ENCODE data around the gene ADARB2.
"Not testable (repeated sequence)": the region's sequence is repeated elsewhere in the genome, so short reads cannot be mapped to it uniquely, and the experiment has no call there.

Gene ADARB2

GRCh38 chr10:1341052-1341451, 396.3 kb downstream of the ADARB2 start:
- not testable (repeated sequence) for H3K79me2 ChIP-seq (ENCODE audit: control insufficient read depth, insufficient read depth, low read length, unreplicated experiment); H3K4me3 ChIP-seq (ENCODE audit: low read depth, low read length); H3K36me3 ChIP-seq (ENCODE audit: insufficient read depth, low read length); H3K27ac ChIP-seq (ENCODE audit: low read depth, low read length); H2AFZ ChIP-seq (ENCODE audit: low read length, unreplicated experiment); H3K27me3 ChIP-seq (ENCODE audit: insufficient read depth, low read length); H3K4me1 ChIP-seq (ENCODE audit: control insufficient read depth, insufficient read depth, low read length, unreplicated experiment)

- Histone ChIP-seq H3K36me3 (ENCODE audit: insufficient read depth, low read length) (no peaks in the 10 kb centered on the region), H3K4me1 (ENCODE audit: control insufficient read depth, insufficient read depth, low read length, unreplicated experiment) (no peaks in the 10 kb centered on the region), H3K27ac (ENCODE audit: low read depth, low read length) (no peak overlapping the region), H2AFZ (ENCODE audit: low read length, unreplicated experiment) (no peak overlapping the region), H3K27me3 (ENCODE audit: insufficient read depth, low read length) (no peaks in the 10 kb centered on the region), H3K79me2 (ENCODE audit: control insufficient read depth, insufficient read depth, low read length, unreplicated experiment) (no peaks in the 10 kb centered on the region), H3K4me3 (ENCODE audit: low read depth, low read length) (no peak overlapping the region)
These were observed 397.9 kb downstream of the ADARB2 start for GRCh38 chr10:1339396-1339795.

- H3K4me3 ChIP-seq (ENCODE audit: low read depth, low read length), result no peak overlapping the region
- H3K79me2 ChIP-seq (ENCODE audit: control insufficient read depth, insufficient read depth, low read length, unreplicated experiment), result no peaks in the 10 kb centered on the region
- no peaks in the 10 kb centered on the region for H3K27me3 ChIP-seq (ENCODE audit: insufficient read depth, low read length)
- H3K27ac ChIP-seq (ENCODE audit: low read depth, low read length), result no peak overlapping the region
- H3K4me1 ChIP-seq (ENCODE audit: control insufficient read depth, insufficient read depth, low read length, unreplicated experiment), result no peaks in the 10 kb centered on the region
- no peaks in the 10 kb centered on the region for H3K36me3 ChIP-seq (ENCODE audit: insufficient read depth, low read length)
- no peak overlapping the region for H2AFZ ChIP-seq (ENCODE audit: low read length, unreplicated experiment)
These were observed 401.7 kb downstream of the ADARB2 start for GRCh38 chr10:1335642-1336041.

GRCh38 chr10:1333981-1334380, 403.3 kb downstream of the ADARB2 start:
- H3K27ac ChIP-seq (ENCODE audit: low read depth, low read length), result no peak overlapping the region
- no peaks in the 10 kb centered on the region for H3K79me2 ChIP-seq (ENCODE audit: control insufficient read depth, insufficient read depth, low read length, unreplicated experiment)
- H3K27me3 ChIP-seq (ENCODE audit: insufficient read depth, low read length), result no peaks in the 10 kb centered on the region
- H2AFZ ChIP-seq (ENCODE audit: low read length, unreplicated experiment), result no peak overlapping the region
- no peak overlapping the region for H3K4me3 ChIP-seq (ENCODE audit: low read depth, low read length)
- H3K4me1 ChIP-seq (ENCODE audit: control insufficient read depth, insufficient read depth, low read length, unreplicated experiment), result no peaks in the 10 kb centered on the region
- H3K36me3 ChIP-seq (ENCODE audit: insufficient read depth, low read length), result no peaks in the 10 kb centered on the region

- H2AFZ ChIP-seq (ENCODE audit: low read length, unreplicated experiment), result no peak overlapping the region
- H3K27ac ChIP-seq (ENCODE audit: low read depth, low read length), result no peak overlapping the region
- no peaks in the 10 kb centered on the region for H3K4me1 ChIP-seq (ENCODE audit: control insufficient read depth, insufficient read depth, low read length, unreplicated experiment)
- H3K79me2 ChIP-seq (ENCODE audit: control insufficient read depth, insufficient read depth, low read length, unreplicated experiment), result no peaks in the 10 kb centered on the region
- no peaks in the 10 kb centered on the region for H3K36me3 ChIP-seq (ENCODE audit: insufficient read depth, low read length)
- H3K4me3 ChIP-seq (ENCODE audit: low read depth, low read length), result no peak overlapping the region
- H3K27me3 ChIP-seq (ENCODE audit: insufficient read depth, low read length), result no peaks in the 10 kb centered on the region
These were observed 405.8 kb downstream of the ADARB2 start for GRCh38 chr10:1331560-1331959.

- H2AFZ ChIP-seq (ENCODE audit: low read length, unreplicated experiment), result no peak overlapping the region
- H3K36me3 ChIP-seq (ENCODE audit: insufficient read depth, low read length), result no peaks in the 10 kb centered on the region
These were observed 407.7 kb downstream of the ADARB2 start for GRCh38 chr10:1329622-1330021.

GRCh38 chr10:1328981-1329614, 408.2 kb downstream of the ADARB2 start:
- H3K79me2 ChIP-seq (ENCODE audit: control insufficient read depth, insufficient read depth, low read length, unreplicated experiment), result no peaks in the 10 kb centered on the region

More at GRCh38 chr10:1329622-1330021, 407.7 kb downstream of the ADARB2 start:
- Histone ChIP-seq H3K4me1 (ENCODE audit: control insufficient read depth, insufficient read depth, low read length, unreplicated experiment) (no peaks in the 10 kb centered on the region), H3K79me2 (ENCODE audit: control insufficient read depth, insufficient read depth, low read length, unreplicated experiment) (no peaks in the 10 kb centered on the region), H3K27me3 (ENCODE audit: insufficient read depth, low read length) (no peaks in the 10 kb centered on the region), H3K27ac (ENCODE audit: low read depth, low read length) (no peak overlapping the region), H3K4me3 (ENCODE audit: low read depth, low read length) (no peak overlapping the region)

GRCh38 chr10:1328161-1328823, 409.0 kb downstream of the ADARB2 start:
- no peak overlapping the region for H3K27ac ChIP-seq (ENCODE audit: low read depth, low read length)
- no peak overlapping the region for H3K4me3 ChIP-seq (ENCODE audit: low read depth, low read length)
- H3K79me2 ChIP-seq (ENCODE audit: control insufficient read depth, insufficient read depth, low read length, unreplicated experiment), result no peaks in the 10 kb centered on the region
- H2AFZ ChIP-seq (ENCODE audit: low read length, unreplicated experiment), result no peak overlapping the region
- no peaks in the 10 kb centered on the region for H3K27me3 ChIP-seq (ENCODE audit: insufficient read depth, low read length)
- no peaks in the 10 kb centered on the region for H3K36me3 ChIP-seq (ENCODE audit: insufficient read depth, low read length)
- no peaks in the 10 kb centered on the region for H3K4me1 ChIP-seq (ENCODE audit: control insufficient read depth, insufficient read depth, low read length, unreplicated experiment)

More at GRCh38 chr10:1328981-1329614, 408.2 kb downstream of the ADARB2 start:
- Histone ChIP-seq H3K36me3 (ENCODE audit: insufficient read depth, low read length) (no peaks in the 10 kb centered on the region), H3K27ac (ENCODE audit: low read depth, low read length) (no peak overlapping the region), H3K27me3 (ENCODE audit: insufficient read depth, low read length) (no peaks in the 10 kb centered on the region), H3K4me3 (ENCODE audit: low read depth, low read length) (no peak overlapping the region), H2AFZ (ENCODE audit: low read length, unreplicated experiment) (no peak overlapping the region), H3K4me1 (ENCODE audit: control insufficient read depth, insufficient read depth, low read length, unreplicated experiment) (no peaks in the 10 kb centered on the region)

- H3K4me1 ChIP-seq (ENCODE audit: control insufficient read depth, insufficient read depth, low read length, unreplicated experiment), result no peaks in the 10 kb centered on the region
- no peaks in the 10 kb centered on the region for H3K27me3 ChIP-seq (ENCODE audit: insufficient read depth, low read length)
- H3K4me3 ChIP-seq (ENCODE audit: low read depth, low read length), result no peak overlapping the region
- no peak overlapping the region for H3K27ac ChIP-seq (ENCODE audit: low read depth, low read length)
- no peak overlapping the region for H2AFZ ChIP-seq (ENCODE audit: low read length, unreplicated experiment)
- H3K79me2 ChIP-seq (ENCODE audit: control insufficient read depth, insufficient read depth, low read length, unreplicated experiment), result no peaks in the 10 kb centered on the region
- no peaks in the 10 kb centered on the region for H3K36me3 ChIP-seq (ENCODE audit: insufficient read depth, low read length)
These were observed 409.6 kb downstream of the ADARB2 start for GRCh38 chr10:1327759-1328158.

- H3K36me3 ChIP-seq (ENCODE audit: insufficient read depth, low read length); H3K27ac ChIP-seq (ENCODE audit: low read depth, low read length); H3K4me1 ChIP-seq (ENCODE audit: control insufficient read depth, insufficient read depth, low read length, unreplicated experiment); H3K79me2 ChIP-seq (ENCODE audit: control insufficient read depth, insufficient read depth, low read length, unreplicated experiment); H3K4me3 ChIP-seq (ENCODE audit: low read depth, low read length); H3K27me3 ChIP-seq (ENCODE audit: insufficient read depth, low read length); H2AFZ ChIP-seq (ENCODE audit: low read length, unreplicated experiment): not testable (repeated sequence)
These were observed 410.8 kb downstream of the ADARB2 start for GRCh38 chr10:1326514-1326913.

GRCh38 chr10:1324903-1325302, 412.4 kb downstream of the ADARB2 start:
- H3K79me2 ChIP-seq (ENCODE audit: control insufficient read depth, insufficient read depth, low read length, unreplicated experiment), result no peaks in the 10 kb centered on the region
- H2AFZ ChIP-seq (ENCODE audit: low read length, unreplicated experiment), result no peak overlapping the region
- no peak overlapping the region for H3K27ac ChIP-seq (ENCODE audit: low read depth, low read length)

More at GRCh38 chr10:1324903-1325302, 412.4 kb downstream of the ADARB2 start:
- Histone ChIP-seq H3K36me3 (ENCODE audit: insufficient read depth, low read length) (no peaks in the 10 kb centered on the region), H3K4me3 (ENCODE audit: low read depth, low read length) (no peak overlapping the region), H3K4me1 (ENCODE audit: control insufficient read depth, insufficient read depth, low read length, unreplicated experiment) (no peaks in the 10 kb centered on the region), H3K27me3 (ENCODE audit: insufficient read depth, low read length) (no peaks in the 10 kb centered on the region)
